GM06990 (cell line): ENCODE results near the gene ALPP.
"Not testable (repeated sequence)": the region's sequence is repeated elsewhere in the genome, so short reads cannot be mapped to it uniquely, and the experiment has no call there.

Experiments used
- DNase-seq: peaks from one replicate; pipeline ENCODE4 v3.0.0-alpha.2; 2011; ENCODE audit not compliant: insufficient read length; ENCODE audit errors: extremely low read depth
- H3K27me3 ChIP-seq: replicated peaks from 2 replicates; pipeline ENCODE4 v1.6.0; 2011; ENCODE audit warnings: low read length; ENCODE audit not compliant: control insufficient read depth, insufficient read depth
- H3K36me3 ChIP-seq: 2 replicates; pipeline ENCODE4 v1.5.1; 2011; ENCODE audit warnings: low read length; ENCODE audit not compliant: control insufficient read depth, insufficient read depth
- H3K4me3 ChIP-seq: replicated peaks from 2 replicates; pipeline ENCODE4 v1.5.1; 2011; ENCODE audit warnings: low read depth, mild to moderate bottlenecking, control low read depth, low read length
- CTCF ChIP-seq: IDR thresholded peaks from 2 replicates; pipeline ENCODE4 v1.5.1; 2011; ENCODE audit warnings: low read length, control low read depth, mild to moderate bottlenecking, inconsistent platforms; ENCODE audit not compliant: insufficient read depth, poor library complexity, severe bottlenecking

Gene ALPP

GRCh38 chr2:232421189-232421785 lies 42.7 kb downstream of the ALPP start:
- Histone ChIP-seq H3K36me3 (no peaks in the 10 kb centered on the region), H3K27me3 (no peaks in the 10 kb centered on the region; the same call in 1 of the 2 replicates), H3K4me3 (no peak overlapping the region)
- TF ChIP-seq CTCF = no peak
- no peak for DNase-seq

- Histone ChIP-seq H3K4me3 (no peak overlapping the region), H3K36me3 (no peaks in the 10 kb centered on the region), H3K27me3 (no peaks in the 10 kb centered on the region; the same call in 1 of the 2 replicates)
- DNase-seq = no peak
- TF ChIP-seq CTCF = no peak
Observed at GRCh38 chr2:232422051-232422450, 43.5 kb downstream of the ALPP start.

- DNase-seq, H3K4me3 ChIP-seq, H3K36me3 ChIP-seq, H3K27me3 ChIP-seq: not testable (repeated sequence)
Observed at GRCh38 chr2:232422996-232423395, 44.4 kb downstream of the ALPP start.

GRCh38 chr2:232423407-232423806 lies 44.9 kb downstream of the ALPP start:
- H3K4me3 ChIP-seq, H3K27me3 ChIP-seq, DNase-seq, H3K36me3 ChIP-seq: not testable (repeated sequence)

GRCh38 chr2:232431705-232432590 lies 53.4 kb downstream of the ALPP start:
- Histone ChIP-seq H3K36me3 (no peaks in the 10 kb centered on the region), H3K4me3 (no peak overlapping the region), H3K27me3 (no peaks in the 10 kb centered on the region; the same call in 1 of the 2 replicates)
- TF ChIP-seq CTCF = no peak
- DNase-seq = no peak
